Activated CD4-positive, alpha-beta memory T cell treated with anti-CD3 and anti-CD28 coated beads, Interleukin-2, amount 10 ng/mL, durations not matched to agents 7 days and 5 days (primary cell): ENCODE measurements around the gene XPO1. TPM values are rescaled to one million over a fixed set of nuclear protein-coding genes. Genes with fewer than 3 reads are reported as not detected.
"Not testable (repeated sequence)": the region's sequence is repeated elsewhere in the genome, so short reads cannot be mapped to it uniquely, and the experiment has no call there.

Experiments
- CTCF ChIA-PET: fragments of 350-600 bp; sonication (Branson Sonifier 250); formaldehyde crosslinking; loops from one replicate; lab custom pipeline; 2021; ENCODE audit warnings: antibody characterized with exemption, inconsistent platforms; lab: Charles Lee
- POLR2A ChIA-PET: fragments of 350-600 bp; sonication (Branson Sonifier 250); formaldehyde crosslinking; loops from one replicate; lab custom pipeline; 2021; ENCODE audit warnings: antibody characterized with exemption; lab: Charles Lee
- DNase-seq: peaks from one replicate; pipeline ENCODE4 v3.0.0-alpha.2; 2020
- H3K27ac Mint-ChIP-seq: one replicate; pipeline ENCODE4 v1.8.0; 2021; ENCODE audit warnings: mild to moderate bottlenecking, mixed read lengths
- H3K27me3 Mint-ChIP-seq: one replicate; pipeline ENCODE4 v1.8.0; 2021; ENCODE audit warnings: mixed read lengths
- H3K36me3 Mint-ChIP-seq: one replicate; pipeline ENCODE4 v1.8.0; 2021; ENCODE audit warnings: low read depth, mixed read lengths
- H3K4me1 Mint-ChIP-seq: one replicate; pipeline ENCODE4 v1.8.0; 2021; ENCODE audit warnings: mixed read lengths
- H3K4me3 Mint-ChIP-seq: one replicate; pipeline ENCODE4 v1.8.0; 2021; ENCODE audit warnings: mild to moderate bottlenecking, mixed read lengths
- H3K9me3 Mint-ChIP-seq: one replicate; pipeline ENCODE4 v1.8.0; 2021; ENCODE audit warnings: mixed read lengths
- total RNA-seq, 2 experiments: library from RNA; stranded (reverse); gene quantifications; one replicate each; pipeline ENCODE4 v1.2.3, GENCODE V29; 2021

Gene XPO1, protein sequence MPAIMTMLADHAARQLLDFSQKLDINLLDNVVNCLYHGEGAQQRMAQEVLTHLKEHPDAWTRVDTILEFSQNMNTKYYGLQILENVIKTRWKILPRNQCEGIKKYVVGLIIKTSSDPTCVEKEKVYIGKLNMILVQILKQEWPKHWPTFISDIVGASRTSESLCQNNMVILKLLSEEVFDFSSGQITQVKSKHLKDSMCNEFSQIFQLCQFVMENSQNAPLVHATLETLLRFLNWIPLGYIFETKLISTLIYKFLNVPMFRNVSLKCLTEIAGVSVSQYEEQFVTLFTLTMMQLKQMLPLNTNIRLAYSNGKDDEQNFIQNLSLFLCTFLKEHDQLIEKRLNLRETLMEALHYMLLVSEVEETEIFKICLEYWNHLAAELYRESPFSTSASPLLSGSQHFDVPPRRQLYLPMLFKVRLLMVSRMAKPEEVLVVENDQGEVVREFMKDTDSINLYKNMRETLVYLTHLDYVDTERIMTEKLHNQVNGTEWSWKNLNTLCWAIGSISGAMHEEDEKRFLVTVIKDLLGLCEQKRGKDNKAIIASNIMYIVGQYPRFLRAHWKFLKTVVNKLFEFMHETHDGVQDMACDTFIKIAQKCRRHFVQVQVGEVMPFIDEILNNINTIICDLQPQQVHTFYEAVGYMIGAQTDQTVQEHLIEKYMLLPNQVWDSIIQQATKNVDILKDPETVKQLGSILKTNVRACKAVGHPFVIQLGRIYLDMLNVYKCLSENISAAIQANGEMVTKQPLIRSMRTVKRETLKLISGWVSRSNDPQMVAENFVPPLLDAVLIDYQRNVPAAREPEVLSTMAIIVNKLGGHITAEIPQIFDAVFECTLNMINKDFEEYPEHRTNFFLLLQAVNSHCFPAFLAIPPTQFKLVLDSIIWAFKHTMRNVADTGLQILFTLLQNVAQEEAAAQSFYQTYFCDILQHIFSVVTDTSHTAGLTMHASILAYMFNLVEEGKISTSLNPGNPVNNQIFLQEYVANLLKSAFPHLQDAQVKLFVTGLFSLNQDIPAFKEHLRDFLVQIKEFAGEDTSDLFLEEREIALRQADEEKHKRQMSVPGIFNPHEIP (N-terminal part only)
- total RNA-seq: 100 to 1,000 TPM; 166 to 172 TPM

DNA sequence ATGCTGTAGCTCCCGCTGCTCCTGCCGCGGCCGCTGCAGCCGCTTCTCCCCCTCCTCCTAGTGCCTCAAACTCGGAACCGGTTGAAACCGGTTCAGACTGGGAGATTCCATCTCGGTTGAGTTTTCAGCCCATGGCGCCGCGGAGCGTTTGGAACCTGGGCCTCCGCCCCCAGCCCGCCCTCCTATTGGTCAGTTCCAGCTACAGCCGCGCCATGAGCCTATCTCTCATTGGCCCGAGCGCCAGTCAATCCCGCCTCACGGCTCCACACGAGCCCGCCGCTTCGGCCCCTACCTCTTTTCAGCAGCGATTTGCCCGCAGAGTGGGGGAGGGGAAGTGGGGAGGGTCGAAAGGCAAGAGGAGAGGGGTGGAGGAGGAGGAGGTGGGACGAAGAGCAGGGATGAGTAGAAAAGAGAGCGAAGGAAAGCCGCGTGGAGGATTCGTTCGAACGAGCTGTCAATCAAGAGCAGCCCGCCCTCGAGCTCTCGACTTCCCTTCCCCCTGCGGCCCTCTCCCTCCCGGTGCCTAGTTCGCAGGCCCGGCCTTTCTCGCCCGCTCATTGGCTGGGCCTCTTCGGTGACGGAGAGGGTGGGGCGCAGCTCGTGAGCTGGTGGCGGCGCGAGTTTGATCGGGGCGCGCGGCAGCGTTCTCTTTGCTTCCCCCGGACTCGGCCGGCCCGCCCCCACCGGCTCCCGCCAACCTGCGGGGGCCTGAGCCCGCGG lies at the start of gene XPO1:
Gene XPO1, minus strand, starts transcription at position 157 of the 720 bp plus-strand sequence. CDS start 4,459 bp downstream, outside the sequence.
- ChIA-PET CTCF (interaction anchor here (1.0 to 1.5 kb wide), 4 partner anchors 15 to 362 kb away, joined by 3 to 5 read pairs (median 4); no protein-coding TSS in a partner anchor), POLR2A (interaction anchor here (0.7 to 3.3 kb wide), 36 partner anchors 9 to 659 kb away, joined by 3 to 44 read pairs (median 4); partner anchors contain the start of genes COMMD1, FAM161A, PEX13 and PUS10)
- DNase-seq: peak; percentile 99
- Mint-ChIP-seq H3K36me3 (peaks cover 25% of the 10 kb centered on the region), H3K4me3 (peak within 1 kb of the TSS; percentile 97), H3K4me1 (peaks cover 37% of the 10 kb centered on the region), H3K27ac (peak within 1 kb of the TSS; percentile 100), H3K27me3 (no peaks in the 10 kb centered on the region), H3K9me3 (no peaks in the 10 kb centered on the region)

DNA sequence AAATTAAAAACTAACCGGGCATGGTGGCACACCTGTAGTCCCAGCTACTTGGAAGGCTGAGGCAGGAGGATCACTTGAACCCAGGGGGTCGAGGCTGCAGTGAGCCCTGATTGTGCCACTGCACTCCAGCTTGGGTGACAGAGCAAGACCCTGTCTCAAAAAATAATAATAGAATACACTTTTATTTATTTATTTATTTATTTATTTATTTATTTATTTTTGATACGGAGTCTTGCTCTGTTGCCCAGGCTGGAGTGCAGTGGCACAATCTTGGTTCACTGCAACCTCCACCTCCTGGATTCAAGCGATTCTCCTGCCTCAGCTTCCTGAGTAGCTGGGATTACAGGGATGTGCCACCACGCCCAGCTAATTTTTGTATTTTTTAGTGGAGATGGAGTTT lies 48.8 kb upstream of the XPO1 start:
- H3K4me1 Mint-ChIP-seq, H3K27ac Mint-ChIP-seq, POLR2A ChIA-PET, H3K4me3 Mint-ChIP-seq, H3K9me3 Mint-ChIP-seq, H3K36me3 Mint-ChIP-seq, CTCF ChIA-PET, DNase-seq, H3K27me3 Mint-ChIP-seq: not testable (repeated sequence)

GRCh38 chr2:61585383-61585782 lies 47.2 kb upstream of the XPO1 start:
- Mint-ChIP-seq H3K9me3 (no peaks in the 10 kb centered on the region), H3K27me3 (no peaks in the 10 kb centered on the region), H3K36me3 (no peaks in the 10 kb centered on the region), H3K27ac (no peak overlapping the region), H3K4me3 (no peak overlapping the region), H3K4me1 (no peaks in the 10 kb centered on the region)
- CTCF ChIA-PET: no interaction called here
- no peak for DNase-seq
- POLR2A ChIA-PET: no interaction called here

DNA sequence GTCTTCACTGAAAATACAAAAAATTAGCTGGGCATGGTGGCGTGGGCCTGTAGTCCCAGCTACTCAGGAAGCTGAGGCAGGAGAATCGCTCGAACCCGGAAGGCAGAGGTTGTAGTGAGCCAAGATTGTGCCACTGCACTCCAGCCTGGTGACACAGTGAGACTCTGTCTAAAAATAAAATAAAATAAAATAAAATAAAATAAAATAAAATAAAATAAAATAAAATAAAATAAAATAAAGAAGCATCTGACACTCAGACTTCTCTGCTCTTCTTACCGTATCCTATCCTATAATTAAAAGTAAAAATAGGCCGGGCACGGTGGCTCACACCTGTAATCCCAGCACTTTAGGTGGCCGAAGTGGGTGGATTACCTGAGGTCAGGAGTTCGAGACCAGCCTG lies 46.2 kb upstream of the XPO1 start:
- CTCF ChIA-PET, H3K27ac Mint-ChIP-seq, POLR2A ChIA-PET, DNase-seq, H3K27me3 Mint-ChIP-seq, H3K4me3 Mint-ChIP-seq, H3K36me3 Mint-ChIP-seq, H3K4me1 Mint-ChIP-seq, H3K9me3 Mint-ChIP-seq: not testable (repeated sequence)

GRCh38 chr2:61582165-61582564 lies 44.0 kb upstream of the XPO1 start:
- H3K4me1 Mint-ChIP-seq: no peaks in the 10 kb centered on the region
- no peaks in the 10 kb centered on the region for H3K9me3 Mint-ChIP-seq
- ChIA-PET POLR2A (no interaction called here), CTCF (no interaction called here)
- no peak overlapping the region for H3K27ac Mint-ChIP-seq
- H3K27me3 Mint-ChIP-seq: no peaks in the 10 kb centered on the region
- no peak for DNase-seq
- no peak overlapping the region for H3K4me3 Mint-ChIP-seq
- H3K36me3 Mint-ChIP-seq: no peaks in the 10 kb centered on the region

DNA sequence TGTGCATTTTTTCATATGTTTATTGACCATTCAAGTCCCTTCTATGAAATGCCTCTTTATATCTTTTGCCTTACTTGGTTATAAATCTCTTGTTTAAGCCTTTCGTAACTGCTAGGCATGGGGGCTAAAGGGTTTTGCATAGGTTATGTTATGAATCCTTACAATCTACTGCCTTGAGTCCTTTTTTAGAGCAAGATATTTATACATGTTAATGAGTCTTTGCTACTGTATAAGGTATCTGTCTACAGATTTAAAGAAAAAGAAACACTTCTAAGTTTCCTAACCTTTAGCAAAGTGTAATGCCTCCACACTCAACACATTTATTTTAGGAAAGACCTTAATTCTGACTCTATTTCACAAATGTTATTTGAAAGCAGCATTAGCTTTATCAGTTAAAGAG lies 43.6 kb upstream of the XPO1 start:
- ChIA-PET CTCF (no interaction called here), POLR2A (no interaction called here)
- Mint-ChIP-seq H3K9me3 (no peaks in the 10 kb centered on the region), H3K27me3 (no peaks in the 10 kb centered on the region), H3K27ac (no peak overlapping the region), H3K4me3 (no peak overlapping the region), H3K4me1 (no peaks in the 10 kb centered on the region), H3K36me3 (no peaks in the 10 kb centered on the region)
- DNase-seq: no peak

DNA sequence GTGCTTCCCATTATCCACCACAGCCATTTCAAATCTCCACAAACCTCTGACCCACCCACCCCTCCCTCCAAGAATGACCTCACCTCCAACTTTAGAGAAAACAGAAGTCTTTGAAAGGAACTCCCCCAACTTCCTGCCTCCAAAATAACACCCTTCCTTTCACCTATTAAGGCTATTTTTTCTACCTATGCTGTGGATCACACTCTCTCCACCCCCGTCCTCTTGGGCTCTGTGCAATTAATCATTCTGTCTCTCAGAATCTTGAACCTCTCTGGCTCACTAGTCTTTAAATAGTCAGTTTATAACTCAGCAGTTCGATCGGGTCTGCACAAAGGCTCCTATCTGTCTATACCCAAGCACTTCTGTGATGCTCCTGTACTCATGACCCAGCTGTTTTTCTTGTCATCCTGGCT lies 37.3 kb upstream of the XPO1 start:
- no peak overlapping the region for H3K4me3 Mint-ChIP-seq
- DNase-seq: no peak
- H3K9me3 Mint-ChIP-seq: no peaks in the 10 kb centered on the region
- ChIA-PET POLR2A (interaction anchor here (1.3 kb wide), 1 partner anchor 37 kb away, joined by 3 read pairs; no protein-coding TSS in a partner anchor), CTCF (no interaction called here)
- H3K4me1 Mint-ChIP-seq: peaks cover 9% of the 10 kb centered on the region
- H3K27me3 Mint-ChIP-seq: no peaks in the 10 kb centered on the region
- no peaks in the 10 kb centered on the region for H3K36me3 Mint-ChIP-seq
- peak overlapping the region; percentile 38 for H3K27ac Mint-ChIP-seq

- Mint-ChIP-seq H3K36me3 (no peaks in the 10 kb centered on the region), H3K4me1 (peaks cover 3% of the 10 kb centered on the region), H3K27me3 (peaks cover 5% of the 10 kb centered on the region), H3K9me3 (no peaks in the 10 kb centered on the region), H3K27ac (no peak overlapping the region), H3K4me3 (no peak overlapping the region)
- ChIA-PET CTCF (no interaction called here), POLR2A (no interaction called here)
- no peak for DNase-seq
These were observed 28.4 kb upstream of the XPO1 start for GRCh38 chr2:61566566-61566965.

- CTCF ChIA-PET: no interaction called here
- Mint-ChIP-seq H3K36me3 (no peaks in the 10 kb centered on the region), H3K27me3 (peaks cover 10% of the 10 kb centered on the region), H3K9me3 (no peaks in the 10 kb centered on the region), H3K4me3 (no peak overlapping the region), H3K27ac (no peak overlapping the region), H3K4me1 (peaks cover 3% of the 10 kb centered on the region)
- POLR2A ChIA-PET: no interaction called here
- DNase-seq: no peak
These were observed 24.5 kb upstream of the XPO1 start for GRCh38 chr2:61562615-61563014.

DNA sequence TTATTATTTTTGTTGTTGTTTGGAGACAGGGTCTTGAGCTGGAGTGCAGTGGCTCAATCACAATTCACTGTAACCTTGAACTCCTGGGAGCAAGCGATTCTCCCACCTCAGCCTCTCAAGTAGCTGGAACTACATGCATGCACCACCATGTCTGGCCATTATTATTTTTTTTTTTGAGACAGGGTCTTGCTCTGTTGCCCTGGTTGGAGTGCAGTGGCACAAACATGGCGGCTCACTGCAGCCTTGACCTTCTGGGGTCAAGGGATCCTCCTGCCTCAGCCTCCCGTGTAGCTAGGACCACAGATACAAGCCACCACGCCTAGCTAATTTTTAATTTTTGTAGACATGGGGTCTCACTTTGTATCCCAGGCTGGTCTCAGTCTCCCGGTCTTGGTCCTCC lies 20.0 kb upstream of the XPO1 start:
- ChIA-PET CTCF (no interaction called here), POLR2A (interaction anchor here (0.6 kb wide), 1 partner anchor 56 kb away, joined by 3 read pairs; no protein-coding TSS in a partner anchor)
- H3K36me3 Mint-ChIP-seq: no peaks in the 10 kb centered on the region

GRCh38 chr2:61557381-61557780 lies 19.2 kb upstream of the XPO1 start:
- no peak overlapping the region for H3K4me3 Mint-ChIP-seq
- POLR2A ChIA-PET: no interaction called here

More for the DNA sequence above, 20.0 kb upstream of the XPO1 start:
- Mint-ChIP-seq H3K4me1 (no peaks in the 10 kb centered on the region), H3K9me3 (no peaks in the 10 kb centered on the region), H3K27me3 (peaks cover 10% of the 10 kb centered on the region), H3K27ac (no peak overlapping the region), H3K4me3 (no peak overlapping the region)
- no peak for DNase-seq

GRCh38 chr2:61554604-61555003 lies 16.4 kb upstream of the XPO1 start:
- no peaks in the 10 kb centered on the region for H3K27me3 Mint-ChIP-seq
- no peaks in the 10 kb centered on the region for H3K36me3 Mint-ChIP-seq
- POLR2A ChIA-PET: interaction anchor here (1.9 kb wide), 1 partner anchor 16 kb away, joined by 4 read pairs; the partner anchor contains the start of gene XPO1
- no peak for DNase-seq
- H3K4me1 Mint-ChIP-seq: no peaks in the 10 kb centered on the region
- no peak overlapping the region for H3K27ac Mint-ChIP-seq
- H3K4me3 Mint-ChIP-seq: no peak overlapping the region
- CTCF ChIA-PET: no interaction called here
- no peaks in the 10 kb centered on the region for H3K9me3 Mint-ChIP-seq

More at GRCh38 chr2:61557381-61557780, 19.2 kb upstream of the XPO1 start:
- Mint-ChIP-seq H3K4me1 (no peaks in the 10 kb centered on the region), H3K36me3 (no peaks in the 10 kb centered on the region), H3K27ac (no peak overlapping the region), H3K27me3 (peaks cover 8% of the 10 kb centered on the region), H3K9me3 (no peaks in the 10 kb centered on the region)
- no peak for DNase-seq
- CTCF ChIA-PET: no interaction called here
